DOHH2 (cell line): Measurements from ENCODE around the gene HTR7.

Experiments
- H3F3A ChIP-seq: fragments of 200-600 bp; sonication (generic), shearing (Covaris generic); 2 replicates; pipeline ENCODE4 v1.6.0; 2016; ENCODE audit warnings: antibody characterized with exemption, mild to moderate bottlenecking; ENCODE audit not compliant: control insufficient read depth, insufficient read depth
- H3K27ac ChIP-seq: fragments of 200-600 bp; sonication (generic); 2 replicates; pipeline ENCODE4 v1.5.1; 2014; ENCODE audit warnings: low read depth, mild to moderate bottlenecking, low read length, moderate library complexity
- H3K27me3 ChIP-seq: fragments of 200-600 bp; sonication (generic); 2 replicates; pipeline ENCODE4 v1.6.1; 2014; ENCODE audit warnings: mild to moderate bottlenecking, low read length, mixed read lengths; ENCODE audit not compliant: control insufficient read depth
- H3K36me3 ChIP-seq: fragments of 200-600 bp; sonication (generic); 2 replicates; pipeline ENCODE4 v1.6.1; 2014; ENCODE audit warnings: mild to moderate bottlenecking, low read length, moderate library complexity, mixed read lengths; ENCODE audit not compliant: control insufficient read depth
- H3K4me1 ChIP-seq: fragments of 200-600 bp; sonication (generic); 2 replicates; pipeline ENCODE4 v1.6.1; 2014; ENCODE audit warnings: mild to moderate bottlenecking, low read length, mixed read lengths; ENCODE audit not compliant: control insufficient read depth
- H3K4me2 ChIP-seq: fragments of 200-600 bp; sonication (generic); 2 replicates; pipeline ENCODE4 v1.6.0; 2014; ENCODE audit warnings: mild to moderate bottlenecking, low read length, moderate library complexity
- H3K4me3 ChIP-seq: fragments of 200-600 bp; sonication (generic); 2 replicates; pipeline ENCODE4 v1.5.1; 2014; ENCODE audit warnings: mild to moderate bottlenecking, low read length, mixed read lengths
- H3K79me2 ChIP-seq: fragments of 200-600 bp; sonication (generic); 2 replicates; pipeline ENCODE4 v1.6.1; 2014; ENCODE audit warnings: mild to moderate bottlenecking, low read length, mixed read lengths; ENCODE audit not compliant: control insufficient read depth
- H3K9me2 ChIP-seq: fragments of 200-600 bp; sonication (generic); replicated peaks from 2 replicates; pipeline ENCODE4 v1.6.1; 2014; ENCODE audit warnings: mild to moderate bottlenecking, low read length, mixed read lengths; ENCODE audit not compliant: control insufficient read depth
- H3K9me3 ChIP-seq: fragments of 200-600 bp; sonication (generic); 2 replicates; pipeline ENCODE4 v1.6.1; 2014; ENCODE audit warnings: antibody characterized with exemption, low read length, mixed read lengths; ENCODE audit not compliant: control insufficient read depth, insufficient read depth
- H4K20me1 ChIP-seq: fragments of 200-600 bp; sonication (generic); 2 replicates; pipeline ENCODE4 v1.6.0; 2014; ENCODE audit warnings: low read depth, mild to moderate bottlenecking, antibody characterized with exemption, low read length, moderate library complexity; ENCODE audit not compliant: control insufficient read depth, insufficient read depth
- EZH2phosphoT487 ChIP-seq: fragments of 200-600 bp; sonication (generic); IDR thresholded peaks from 2 replicates; pipeline ENCODE4 v1.6.1; 2017; ENCODE audit warnings: borderline replicate concordance, mild to moderate bottlenecking, antibody characterized with exemption, low read length, moderate library complexity, mixed read lengths
- TF ChIP-seq, protein P1 (sequence below): fragments of 200-600 bp; sonication (generic); IDR thresholded peaks from one replicate; pipeline ENCODE4 v1.5.1; 2014; ENCODE audit warnings: antibody characterized with exemption, mild to moderate bottlenecking, low read depth, low read length; ENCODE audit not compliant: poor library complexity, severe bottlenecking

Gene HTR7

DNA sequence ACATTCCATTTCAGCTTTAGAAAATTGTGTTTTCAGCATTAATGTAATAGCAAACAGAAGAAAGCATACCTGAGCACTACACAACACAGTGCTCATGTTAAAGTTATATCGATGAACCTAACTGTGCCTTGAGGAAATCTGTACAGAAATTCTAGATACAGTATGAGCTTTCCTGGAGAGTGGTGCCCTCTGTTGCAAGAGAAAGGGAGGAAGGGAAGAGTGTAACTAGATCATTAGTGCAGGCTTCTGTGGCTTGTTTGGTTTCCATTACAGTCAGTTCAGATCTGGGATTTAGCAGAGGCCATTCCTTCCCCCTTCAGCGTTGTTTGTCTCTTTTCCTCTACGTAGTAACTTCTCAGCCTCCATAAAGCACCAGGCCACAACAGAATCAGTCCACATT lies 139.7 kb downstream of the HTR7 start:
- H3K9me2 ChIP-seq = no peaks in the 10 kb centered on the region
- H3K4me3 ChIP-seq = no peak overlapping the region
- H3K4me1 ChIP-seq = no peaks in the 10 kb centered on the region
- TF ChIP-seq EZH2phosphoT487 = no peak
- TF ChIP-seq, protein P1, sequence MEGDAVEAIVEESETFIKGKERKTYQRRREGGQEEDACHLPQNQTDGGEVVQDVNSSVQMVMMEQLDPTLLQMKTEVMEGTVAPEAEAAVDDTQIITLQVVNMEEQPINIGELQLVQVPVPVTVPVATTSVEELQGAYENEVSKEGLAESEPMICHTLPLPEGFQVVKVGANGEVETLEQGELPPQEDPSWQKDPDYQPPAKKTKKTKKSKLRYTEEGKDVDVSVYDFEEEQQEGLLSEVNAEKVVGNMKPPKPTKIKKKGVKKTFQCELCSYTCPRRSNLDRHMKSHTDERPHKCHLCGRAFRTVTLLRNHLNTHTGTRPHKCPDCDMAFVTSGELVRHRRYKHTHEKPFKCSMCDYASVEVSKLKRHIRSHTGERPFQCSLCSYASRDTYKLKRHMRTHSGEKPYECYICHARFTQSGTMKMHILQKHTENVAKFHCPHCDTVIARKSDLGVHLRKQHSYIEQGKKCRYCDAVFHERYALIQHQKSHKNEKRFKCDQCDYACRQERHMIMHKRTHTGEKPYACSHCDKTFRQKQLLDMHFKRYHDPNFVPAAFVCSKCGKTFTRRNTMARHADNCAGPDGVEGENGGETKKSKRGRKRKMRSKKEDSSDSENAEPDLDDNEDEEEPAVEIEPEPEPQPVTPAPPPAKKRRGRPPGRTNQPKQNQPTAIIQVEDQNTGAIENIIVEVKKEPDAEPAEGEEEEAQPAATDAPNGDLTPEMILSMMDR = no peak
- H3K9me3 ChIP-seq = no peaks in the 10 kb centered on the region
- H3K27me3 ChIP-seq = no peaks in the 10 kb centered on the region
- no peaks in the 10 kb centered on the region for H3F3A ChIP-seq
- H3K79me2 ChIP-seq = no peaks in the 10 kb centered on the region
- no peaks in the 10 kb centered on the region for H3K36me3 ChIP-seq
- no peak overlapping the region for H3K27ac ChIP-seq
- no peaks in the 10 kb centered on the region for H4K20me1 ChIP-seq
- no peak overlapping the region for H3K4me2 ChIP-seq

DNA sequence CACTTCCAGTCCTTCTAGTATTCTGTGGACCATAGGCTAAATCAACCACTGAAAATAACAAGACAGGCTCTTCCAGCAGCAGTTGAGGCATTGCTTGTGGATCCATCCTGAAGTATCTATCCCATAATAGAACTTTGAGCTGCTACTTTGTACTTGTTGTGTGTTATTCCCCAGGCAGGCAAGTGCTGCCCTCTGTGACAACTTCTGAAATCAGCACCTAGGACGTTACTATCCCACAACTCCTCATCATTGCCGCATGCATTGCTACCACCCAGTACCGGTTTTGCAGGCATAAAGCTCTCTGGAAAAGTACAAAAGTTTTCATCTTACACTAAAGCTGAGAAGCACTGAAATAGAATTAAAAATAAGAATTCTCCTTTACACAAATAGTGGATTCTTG lies 145.3 kb downstream of the HTR7 start:
- Histone ChIP-seq H3K9me2 (no peaks in the 10 kb centered on the region), H3K4me1 (no peaks in the 10 kb centered on the region), H3K79me2 (no peaks in the 10 kb centered on the region), H3K4me3 (no peak overlapping the region), H4K20me1 (no peaks in the 10 kb centered on the region), H3K9me3 (no peaks in the 10 kb centered on the region), H3K27ac (no peak overlapping the region), H3K27me3 (no peaks in the 10 kb centered on the region), H3K4me2 (no peak overlapping the region), H3F3A (no peaks in the 10 kb centered on the region), H3K36me3 (no peaks in the 10 kb centered on the region)
- TF ChIP-seq, protein P1 = no peak
- TF ChIP-seq EZH2phosphoT487 = no peak

DNA sequence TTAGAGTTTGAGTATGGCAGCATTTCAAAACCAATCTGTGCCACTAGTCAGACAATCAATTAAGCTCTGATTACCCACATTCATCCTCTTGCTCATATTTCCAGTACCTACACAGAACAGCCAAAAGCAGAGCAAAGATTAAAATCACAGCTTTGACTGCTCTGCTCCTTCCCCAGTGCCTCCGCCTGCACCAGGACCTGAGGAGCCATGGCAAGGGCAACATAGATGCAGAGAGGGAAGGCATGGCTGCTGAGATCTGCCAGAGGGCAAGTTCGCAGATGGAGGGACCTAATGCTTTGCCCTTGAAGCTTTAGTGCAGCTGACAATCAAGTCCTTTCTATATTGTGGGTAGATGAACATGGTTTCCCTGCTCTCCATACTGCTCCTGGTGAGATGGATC lies 148.1 kb downstream of the HTR7 start:
- no peaks in the 10 kb centered on the region for H4K20me1 ChIP-seq
- H3K36me3 ChIP-seq = no peaks in the 10 kb centered on the region
- H3K27ac ChIP-seq = no peak overlapping the region
- H3K4me2 ChIP-seq = no peak overlapping the region
- no peaks in the 10 kb centered on the region for H3F3A ChIP-seq
- H3K9me2 ChIP-seq = no peaks in the 10 kb centered on the region
- TF ChIP-seq EZH2phosphoT487 = no peak
- TF ChIP-seq, protein P1 = no peak
- H3K79me2 ChIP-seq = no peaks in the 10 kb centered on the region
- no peaks in the 10 kb centered on the region for H3K27me3 ChIP-seq
- H3K9me3 ChIP-seq = no peaks in the 10 kb centered on the region
- H3K4me1 ChIP-seq = no peaks in the 10 kb centered on the region
- no peak overlapping the region for H3K4me3 ChIP-seq

DNA sequence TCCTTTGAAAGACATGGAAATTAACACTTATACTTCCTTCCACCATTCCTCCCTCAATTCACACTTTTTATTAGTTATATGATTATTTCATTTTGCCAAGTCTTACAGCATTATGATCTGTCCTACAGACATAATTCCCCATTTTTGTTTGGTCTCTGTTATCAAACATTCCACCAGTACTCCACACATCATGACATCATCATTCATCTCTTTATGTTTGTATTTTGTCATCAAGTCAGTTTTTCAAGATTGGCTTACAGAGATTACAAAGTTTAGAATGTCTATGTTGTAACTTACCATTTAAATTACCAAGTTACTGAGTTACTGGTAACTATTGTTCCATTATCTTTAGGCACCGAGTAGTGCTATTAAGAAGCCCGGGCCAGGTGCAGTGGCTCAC lies 150.2 kb downstream of the HTR7 start:
- no peaks in the 10 kb centered on the region for H3K36me3 ChIP-seq
- no peaks in the 10 kb centered on the region for H3K4me1 ChIP-seq
- no peaks in the 10 kb centered on the region for H3K27me3 ChIP-seq
- no peaks in the 10 kb centered on the region for H3K9me3 ChIP-seq
- no peak overlapping the region for H3K4me3 ChIP-seq
- H3F3A ChIP-seq = no peaks in the 10 kb centered on the region
- H3K27ac ChIP-seq = no peak overlapping the region
- no peaks in the 10 kb centered on the region for H3K79me2 ChIP-seq
- no peak overlapping the region for H3K4me2 ChIP-seq
- H3K9me2 ChIP-seq = no peaks in the 10 kb centered on the region
- TF ChIP-seq, protein P1 = no peak
- no peaks in the 10 kb centered on the region for H4K20me1 ChIP-seq
